NCI-H1417 (cell line): ENCODE measurements around the gene STARD13.
"Not testable (repeated sequence)": the region's sequence is repeated elsewhere in the genome, so short reads cannot be mapped to it uniquely, and the experiment has no call there.

ENCODE experiments used
- DNase-seq, 3 experiments: peaks; one replicate each; lab custom pipeline; 2025; lab: John Stamatoyannopoulos, UW

The STARD13 gene

GRCh38 chr13:33251131-33251661 is 34.4 kb downstream of the STARD13 start:
- DNase-seq, result no peak

- DNase-seq, result no peak
Observed at GRCh38 chr13:33250609-33251008, 34.9 kb downstream of the STARD13 start.

- DNase-seq, result no peak
Observed at GRCh38 chr13:33249894-33250293, 35.7 kb downstream of the STARD13 start.

- no peak for DNase-seq
Observed at GRCh38 chr13:33249066-33249465, 36.5 kb downstream of the STARD13 start.

GRCh38 chr13:33245505-33246158 is 39.9 kb downstream of the STARD13 start:
- DNase-seq, result no peak

- no peak for DNase-seq
Observed at GRCh38 chr13:33244907-33245287, 40.7 kb downstream of the STARD13 start.

GRCh38 chr13:33244210-33244906 is 41.2 kb downstream of the STARD13 start:
- no peak for DNase-seq

GRCh38 chr13:33242984-33243617 is 42.5 kb downstream of the STARD13 start:
- no peak for DNase-seq

- DNase-seq, result not testable (repeated sequence)
Observed at GRCh38 chr13:33242372-33242771, 43.2 kb downstream of the STARD13 start.

GRCh38 chr13:33236021-33236420 is 49.5 kb downstream of the STARD13 start:
- DNase-seq, result no peak

- no peak for DNase-seq
Observed at GRCh38 chr13:33235564-33235963, 50.0 kb downstream of the STARD13 start.

- DNase-seq, result no peak
Observed at GRCh38 chr13:33235078-33235477, 50.5 kb downstream of the STARD13 start.

- no peak for DNase-seq
Observed at GRCh38 chr13:33233547-33233946, 52.0 kb downstream of the STARD13 start.

GRCh38 chr13:33232883-33233282 is 52.7 kb downstream of the STARD13 start:
- no peak for DNase-seq

GRCh38 chr13:33231339-33231738 is 54.2 kb downstream of the STARD13 start:
- DNase-seq, result no peak

GRCh38 chr13:33230178-33230881 is 55.2 kb downstream of the STARD13 start:
- DNase-seq, result no peak

- DNase-seq, result peak in 1 of 3 experiments; percentile 15
Observed at GRCh38 chr13:33229446-33230177, 55.9 kb downstream of the STARD13 start.

GRCh38 chr13:33228648-33229445 is 56.7 kb downstream of the STARD13 start:
- peak in 2 of 3 experiments; percentile 50 to 58 for DNase-seq

- peak in 1 of 3 experiments; percentile 7 for DNase-seq
Observed at GRCh38 chr13:33227927-33228647, 57.5 kb downstream of the STARD13 start.

GRCh38 chr13:33224686-33225085 is 60.9 kb downstream of the STARD13 start:
- DNase-seq, result no peak
